AG10803 (cell line): ENCODE data around the gene GDA.
"Not testable (repeated sequence)": the region's sequence is repeated elsewhere in the genome, so short reads cannot be mapped to it uniquely, and the experiment has no call there.

Source experiments
- DNase-seq: peaks from one replicate; pipeline ENCODE4 v3.0.0; 2010; ENCODE audit warnings: low read depth
- H3K4me3 ChIP-seq: 2 replicates; pipeline ENCODE4 v1.5.1; 2011; ENCODE audit warnings: mild to moderate bottlenecking, low read length, control low read depth
- CTCF ChIP-seq: conservative IDR thresholded peaks from 2 replicates; pipeline ENCODE4 v1.5.1; 2011; ENCODE audit warnings: mild to moderate bottlenecking, low read length, control low read depth, inconsistent platforms

GDA gene

GRCh38 chr9:72290311-72290710 is 141.1 kb downstream of the GDA start:
- no peak for DNase-seq
- H3K4me3 ChIP-seq, result no peak overlapping the region
- no peak for TF ChIP-seq CTCF

- not testable (repeated sequence) for DNase-seq, H3K4me3 ChIP-seq
Observed at GRCh38 chr9:72291576-72291975, 142.3 kb downstream of the GDA start.

GRCh38 chr9:72292256-72292682 is 143.0 kb downstream of the GDA start:
- TF ChIP-seq CTCF, result peak; percentile 69
- DNase-seq, result peak; percentile 57
- no peak overlapping the region for H3K4me3 ChIP-seq

GRCh38 chr9:72292874-72293607 is 143.8 kb downstream of the GDA start:
- no peak overlapping the region for H3K4me3 ChIP-seq
- peak; percentile 73 for DNase-seq
- no peak for TF ChIP-seq CTCF

GRCh38 chr9:72294936-72295335 is 145.7 kb downstream of the GDA start:
- no peak overlapping the region for H3K4me3 ChIP-seq
- no peak for TF ChIP-seq CTCF
- peak; percentile 13 for DNase-seq

- DNase-seq, result no peak
- TF ChIP-seq CTCF, result no peak
- no peak overlapping the region for H3K4me3 ChIP-seq
Observed at GRCh38 chr9:72297516-72297915, 148.3 kb downstream of the GDA start.

GRCh38 chr9:72299017-72299603 is 149.9 kb downstream of the GDA start:
- H3K4me3 ChIP-seq, result no peak overlapping the region
- DNase-seq, result no peak
- no peak for TF ChIP-seq CTCF
